HFFc6 (cell line): ENCODE measurements around the gene GSN. TPM values are rescaled to one million over a fixed set of nuclear protein-coding genes. Genes with fewer than 3 reads are reported as not detected.

ENCODE experiments used
- DNase-seq: peaks from one replicate; pipeline ENCODE4 v3.0.0-alpha.2; 2018
- H3K27ac Mint-ChIP-seq: 2 replicates; pipeline ENCODE4 v1.8.0; 2020; ENCODE audit warnings: mild to moderate bottlenecking, mixed read lengths
- H3K27me3 Mint-ChIP-seq: 2 replicates; pipeline ENCODE4 v1.8.0; 2021; ENCODE audit warnings: mild to moderate bottlenecking, moderate library complexity, mixed read lengths; ENCODE audit not compliant: insufficient read depth
- H3K36me3 Mint-ChIP-seq: 2 replicates; pipeline ENCODE4 v1.8.0; 2021; ENCODE audit warnings: low read depth, mixed read lengths
- H3K4me1 Mint-ChIP-seq: 2 replicates; pipeline ENCODE4 v1.8.0; 2020; ENCODE audit warnings: low read depth, mixed read lengths
- H3K4me3 Mint-ChIP-seq: 2 replicates; pipeline ENCODE4 v1.8.0; 2020; ENCODE audit warnings: mild to moderate bottlenecking, moderate library complexity, mixed read lengths
- H3K9me3 Mint-ChIP-seq: 2 replicates; pipeline ENCODE4 v1.8.0; 2020; ENCODE audit warnings: mild to moderate bottlenecking, mixed read lengths
- total RNA-seq, 6 experiments: library from RNA; stranded (reverse); fragmentation: NEBNext Ultra II Directional; extraction: Animal tissue kit (Norgen Biotek cat#: 25700); gene quantifications; 2 replicates in 1 of 6; 3 replicates in 5 of 6; pipeline ENCODE4 v1.2.3, GENCODE V29; 2021
- TF ChIP-seq, protein P1 (sequence below): fragments of 200-600 bp; sonication (generic); IDR thresholded peaks from 2 replicates; pipeline ENCODE4 v1.5.0; 2021; ENCODE audit warnings: antibody characterized with exemption, mild to moderate bottlenecking

Gene GSN
- total RNA-seq, 6 experiments from 2014 or later, result 288 to 394 (median 318) TPM

DNA sequence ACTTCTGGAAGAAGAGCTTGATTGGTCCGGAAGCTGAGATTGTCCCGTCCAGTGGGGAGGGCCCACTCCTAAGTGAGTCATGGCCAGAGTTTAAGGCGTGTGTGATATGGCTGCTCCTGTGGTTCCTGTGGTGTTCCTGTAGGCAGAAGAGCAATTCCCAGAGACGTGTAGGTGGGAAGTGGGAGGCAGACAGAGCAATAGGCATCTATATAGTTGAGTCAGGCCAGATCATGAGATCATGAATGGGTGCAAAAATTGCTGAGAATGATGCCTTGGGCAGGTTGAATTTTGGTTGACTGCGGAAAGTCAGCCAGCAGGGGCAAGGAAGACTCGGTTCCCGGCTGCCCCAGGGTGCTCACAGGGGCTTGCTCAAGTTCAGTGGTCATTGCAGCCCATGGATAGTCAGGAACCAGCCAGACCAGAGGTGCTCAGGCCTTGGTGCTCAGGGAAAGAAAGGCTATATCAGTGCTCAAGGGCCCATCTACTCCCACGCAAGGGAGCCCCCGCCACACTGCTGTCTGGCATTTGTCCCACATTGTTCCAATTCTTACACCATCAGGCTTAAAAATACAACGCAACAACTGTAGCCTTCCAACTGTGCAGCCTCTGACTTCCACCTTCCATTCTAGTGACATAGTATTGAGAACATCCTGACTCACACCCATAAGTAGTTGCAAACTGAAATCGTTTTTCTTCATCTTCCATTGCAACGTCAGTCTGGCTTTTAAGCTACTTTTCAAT lies 21.0 kb upstream of the GSN start:
- peaks cover 8% of the 10 kb centered on the region for H3K9me3 Mint-ChIP-seq
- H3K4me1 Mint-ChIP-seq, result peaks cover 42% of the 10 kb centered on the region
- peak; percentile 86 for DNase-seq
- peaks cover 3% of the 10 kb centered on the region; the same call in 1 of the 2 replicates for H3K36me3 Mint-ChIP-seq
- peak overlapping the region; percentile 86 for H3K27ac Mint-ChIP-seq
- peak overlapping the region; percentile 79 for H3K4me3 Mint-ChIP-seq
- no peaks in the 10 kb centered on the region; the same call in 1 of the 2 replicates for H3K27me3 Mint-ChIP-seq
- TF ChIP-seq, protein P1, sequence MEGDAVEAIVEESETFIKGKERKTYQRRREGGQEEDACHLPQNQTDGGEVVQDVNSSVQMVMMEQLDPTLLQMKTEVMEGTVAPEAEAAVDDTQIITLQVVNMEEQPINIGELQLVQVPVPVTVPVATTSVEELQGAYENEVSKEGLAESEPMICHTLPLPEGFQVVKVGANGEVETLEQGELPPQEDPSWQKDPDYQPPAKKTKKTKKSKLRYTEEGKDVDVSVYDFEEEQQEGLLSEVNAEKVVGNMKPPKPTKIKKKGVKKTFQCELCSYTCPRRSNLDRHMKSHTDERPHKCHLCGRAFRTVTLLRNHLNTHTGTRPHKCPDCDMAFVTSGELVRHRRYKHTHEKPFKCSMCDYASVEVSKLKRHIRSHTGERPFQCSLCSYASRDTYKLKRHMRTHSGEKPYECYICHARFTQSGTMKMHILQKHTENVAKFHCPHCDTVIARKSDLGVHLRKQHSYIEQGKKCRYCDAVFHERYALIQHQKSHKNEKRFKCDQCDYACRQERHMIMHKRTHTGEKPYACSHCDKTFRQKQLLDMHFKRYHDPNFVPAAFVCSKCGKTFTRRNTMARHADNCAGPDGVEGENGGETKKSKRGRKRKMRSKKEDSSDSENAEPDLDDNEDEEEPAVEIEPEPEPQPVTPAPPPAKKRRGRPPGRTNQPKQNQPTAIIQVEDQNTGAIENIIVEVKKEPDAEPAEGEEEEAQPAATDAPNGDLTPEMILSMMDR, result no peak

DNA sequence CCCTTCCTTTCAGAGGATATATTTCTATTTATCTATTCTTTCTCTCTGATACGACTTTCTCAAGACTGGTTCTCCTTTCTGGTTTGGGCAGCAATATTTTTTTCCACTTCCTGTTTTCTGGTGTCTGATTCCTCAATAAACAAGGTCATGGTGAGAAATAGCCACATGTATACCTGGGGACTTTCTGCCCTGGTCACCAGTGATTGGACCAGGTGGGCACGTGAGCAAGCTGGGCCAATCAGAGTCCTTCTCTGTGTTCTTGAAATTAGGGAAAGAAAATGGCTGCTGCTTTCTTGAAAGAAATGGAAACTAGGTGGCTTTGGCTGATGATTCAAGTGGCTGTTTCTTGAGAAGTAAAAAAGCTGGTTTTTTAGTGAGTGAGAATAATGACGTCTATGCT lies 18.4 kb upstream of the GSN start:
- Mint-ChIP-seq H3K9me3 (no peaks in the 10 kb centered on the region), H3K4me1 (peaks cover 28% of the 10 kb centered on the region), H3K27me3 (no peaks in the 10 kb centered on the region; the same call in 1 of the 2 replicates), H3K36me3 (no peaks in the 10 kb centered on the region), H3K4me3 (no peak overlapping the region), H3K27ac (no peak overlapping the region)
- TF ChIP-seq, protein P1, result no peak
- DNase-seq, result no peak

DNA sequence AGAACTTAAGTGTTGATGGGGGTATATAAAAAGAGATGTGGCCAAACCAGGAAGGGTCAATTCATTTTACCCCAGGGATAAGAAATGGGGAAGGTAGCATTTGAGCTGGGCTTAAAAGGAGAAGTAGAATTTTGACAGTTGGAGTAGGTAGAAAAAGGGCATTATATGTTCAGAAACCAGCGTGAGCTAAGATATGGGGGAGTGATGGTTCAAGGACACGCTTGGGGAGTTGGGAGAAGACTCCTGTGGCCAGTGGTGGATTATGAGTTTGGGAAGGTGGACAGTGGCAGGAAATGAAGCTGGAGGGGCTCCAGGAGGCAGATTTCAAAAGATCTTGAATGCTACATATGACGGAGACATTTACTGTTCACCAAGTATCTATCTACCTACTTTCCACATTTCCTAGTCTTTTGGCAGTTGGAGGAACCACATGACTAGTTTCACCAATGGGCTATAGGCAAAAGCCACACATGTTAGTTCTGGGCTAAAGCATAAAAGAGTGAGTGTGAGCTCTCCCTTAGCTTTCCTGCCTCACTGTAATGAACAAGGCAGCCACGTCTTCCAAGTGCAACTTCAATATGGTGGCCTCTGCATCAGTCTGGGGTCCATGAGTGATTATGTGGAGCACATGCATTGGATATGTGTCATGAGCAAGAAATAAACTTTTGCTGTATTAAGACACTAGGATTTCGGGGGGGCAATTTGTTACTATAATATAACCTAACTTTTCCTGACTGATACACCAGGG lies 15.7 kb upstream of the GSN start:
- peaks cover 19% of the 10 kb centered on the region for H3K4me1 Mint-ChIP-seq
- DNase-seq, result no peak
- H3K4me3 Mint-ChIP-seq, result no peak overlapping the region
- H3K27me3 Mint-ChIP-seq, result no peaks in the 10 kb centered on the region; the same call in none of the 2 replicates
- H3K36me3 Mint-ChIP-seq, result no peaks in the 10 kb centered on the region
- H3K9me3 Mint-ChIP-seq, result no peaks in the 10 kb centered on the region
- no peak overlapping the region for H3K27ac Mint-ChIP-seq
- TF ChIP-seq, protein P1, result no peak

DNA sequence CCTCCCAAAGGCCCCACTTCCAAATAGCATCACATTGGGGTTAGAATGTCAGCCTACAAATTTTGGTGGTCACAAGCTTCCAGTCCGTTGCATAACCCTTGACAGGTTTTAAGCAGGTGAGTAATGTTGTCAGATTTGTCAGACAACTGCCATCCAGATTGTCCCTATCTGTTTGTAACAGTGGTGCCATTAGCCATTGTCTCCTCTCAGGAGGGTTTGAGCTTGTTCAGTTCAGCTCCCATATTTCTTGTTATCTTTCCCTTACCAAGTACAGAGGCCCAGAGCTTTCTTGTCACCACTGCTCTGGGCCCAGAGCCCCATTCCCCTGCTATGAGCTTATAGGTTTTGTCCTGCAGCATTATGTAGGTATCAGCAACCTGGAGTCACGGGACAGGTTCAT lies 14.8 kb upstream of the GSN start:
- H3K9me3 Mint-ChIP-seq, result no peaks in the 10 kb centered on the region
- no peak overlapping the region for H3K4me3 Mint-ChIP-seq
- DNase-seq, result no peak
- H3K4me1 Mint-ChIP-seq, result peaks cover 19% of the 10 kb centered on the region
- H3K36me3 Mint-ChIP-seq, result no peaks in the 10 kb centered on the region
- no peak overlapping the region for H3K27ac Mint-ChIP-seq
- TF ChIP-seq, protein P1, result no peak
- H3K27me3 Mint-ChIP-seq, result peaks cover 1% of the 10 kb centered on the region

DNA sequence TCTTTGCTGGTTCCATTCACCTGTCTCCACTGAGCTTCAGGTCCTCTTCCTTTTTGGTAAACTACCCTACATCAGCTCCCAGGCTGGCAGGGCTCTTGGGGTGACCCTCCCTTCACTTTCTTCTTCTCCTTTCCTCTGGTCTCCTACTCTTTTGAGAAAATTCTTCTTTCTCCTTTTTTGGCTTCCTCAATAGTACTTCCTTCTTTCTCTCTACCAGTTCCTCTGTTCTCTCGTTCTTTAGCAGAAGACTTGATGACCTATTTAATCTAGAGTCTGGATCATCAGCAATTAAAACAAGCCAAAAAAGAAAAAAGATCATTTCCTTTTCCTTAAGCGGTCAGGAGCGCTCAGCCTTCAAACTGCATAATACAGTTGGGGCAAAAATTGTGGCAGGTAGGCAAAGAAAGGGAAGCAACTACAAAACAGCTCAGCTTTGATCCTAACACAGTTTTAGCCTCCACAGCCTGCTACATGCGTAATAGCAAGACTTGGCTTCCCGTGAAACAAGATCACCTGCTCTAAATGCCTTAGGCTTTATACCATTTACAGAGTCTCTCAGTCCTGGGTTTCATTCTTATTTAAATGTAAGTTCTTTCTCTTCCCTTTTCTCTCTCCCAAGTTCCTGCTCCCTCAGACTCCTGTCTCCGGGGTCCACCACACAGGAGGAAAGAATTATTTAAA lies 14.0 kb upstream of the GSN start:
- Mint-ChIP-seq H3K36me3 (0 out of 2 replicates have a peak, but pooled peaks cover 1% of the 10 kb centered on the region), H3K27me3 (peaks cover 1% of the 10 kb centered on the region; the same call in 1 of the 2 replicates), H3K4me3 (no peak overlapping the region), H3K9me3 (no peaks in the 10 kb centered on the region), H3K27ac (no peak overlapping the region), H3K4me1 (peaks cover 19% of the 10 kb centered on the region)
- no peak for DNase-seq
- TF ChIP-seq, protein P1, result no peak
